Measurements from ENCODE around the gene MYBPC2. TPM values are rescaled to one million over a fixed set of nuclear protein-coding genes. Genes with fewer than 3 reads are reported as not detected.

The MYBPC2 gene
- total RNA-seq, 4 donors from 2014 or later, result 358 to 988 (median 442) TPM

GRCh38 chr19:50486823-50487515 is 54.3 kb downstream of the MYBPC2 start:
- ATAC-seq (peak in 1 of 2 donors; percentile 36), DNase-seq (peak in 1 of 2 donors; percentile 76)
- Histone ChIP-seq H3K36me3 (peaks cover 0 to 19% of the 10 kb centered on the region in 2 donors), H3K27me3 (no peaks in the 10 kb centered on the region), H3K9me3 (no peaks in the 10 kb centered on the region), H3K4me1 (peaks cover 10 to 13% of the 10 kb centered on the region in 2 donors), H3K4me3 (no peak overlapping the region), H3K27ac (peak overlapping the region in 3 of 4 donors; percentile 20 to 85 (median 28))
- in situ Hi-C loops (cut with MboI; ENCODE audit: low sequenced_read_pairs in 4 of 4) (no loop called here), intact Hi-C loops (cut with DNase I; ENCODE audit: low total_unique reads) (loop anchor here (10.0 kb wide), 1 partner anchor 282 kb away; the partner anchor contains the start of gene MYH14)
- TF ChIP-seq POLR2A (IDR thresholded peaks at IDR 0.05) (no peak), CTCF (IDR thresholded peaks at IDR 0.05 in 4 of 5, conservative IDR thresholded peaks at IDR 0.05 in 1 of 5) (peak; percentile 19 to 68 (median 60))

DNA sequence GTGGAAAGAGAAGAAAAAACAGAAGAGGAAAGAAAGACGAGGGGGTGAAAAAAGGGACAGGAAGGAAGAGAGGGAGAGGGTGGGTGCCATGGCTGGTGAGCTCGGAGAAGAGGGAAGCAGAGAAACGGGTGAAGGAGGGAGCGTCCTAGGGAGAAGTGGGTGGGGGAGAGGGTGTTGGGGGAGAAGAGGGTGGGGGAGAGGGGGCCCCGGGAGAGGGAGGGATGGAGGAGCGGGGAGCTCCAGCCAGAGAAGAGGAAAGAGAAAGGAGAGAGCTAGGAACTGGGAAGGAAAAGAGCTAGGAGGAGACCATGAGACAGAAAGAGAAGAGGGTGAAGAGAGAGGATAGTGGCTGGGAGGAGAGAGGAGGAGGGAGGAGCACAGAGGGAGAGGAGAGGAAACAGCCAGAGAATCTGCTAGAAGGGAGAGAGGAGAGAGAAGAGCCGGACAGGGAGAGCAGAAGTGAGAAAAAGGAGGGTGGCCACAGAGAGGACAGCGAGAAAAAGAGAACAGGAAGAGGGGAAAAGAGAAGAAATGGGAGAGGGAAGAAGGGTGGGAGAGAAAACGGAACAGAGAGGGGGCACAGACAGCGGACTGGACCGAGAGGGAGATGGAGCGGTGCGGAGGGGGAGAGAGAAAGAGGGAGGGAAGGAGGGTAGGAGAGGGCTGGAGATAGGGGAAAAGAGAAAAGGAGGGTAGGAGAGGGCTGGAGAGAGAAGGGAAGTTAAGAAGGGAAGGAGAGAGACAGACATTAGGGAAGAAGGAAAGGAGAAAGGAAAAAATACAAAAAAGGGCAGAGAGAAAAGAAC is 55.9 kb downstream of the MYBPC2 start:
- Histone ChIP-seq H3K9me3 (no peaks in the 10 kb centered on the region), H3K27ac (peak overlapping the region; percentile 69 to 97 (median 84)), H3K4me3 (no peak overlapping the region), H3K4me1 (peaks cover 10 to 13% of the 10 kb centered on the region in 2 donors), H3K27me3 (no peaks in the 10 kb centered on the region), H3K36me3 (peaks cover 0 to 13% of the 10 kb centered on the region in 2 donors)
- TF ChIP-seq POLR2A (IDR thresholded peaks at IDR 0.05) (no peak), CTCF (IDR thresholded peaks at IDR 0.05 in 4 of 5, conservative IDR thresholded peaks at IDR 0.05 in 1 of 5) (no peak)
- DNase-seq, result no peak
- intact Hi-C loops (cut with DNase I; ENCODE audit: low total_unique reads) (loop anchor here (10.0 kb wide), 1 partner anchor 284 kb away; the partner anchor contains the start of gene MYH14), in situ Hi-C loops (cut with MboI; ENCODE audit: low sequenced_read_pairs in 4 of 4) (no loop called here)
- ATAC-seq, result no peak

GRCh38 chr19:50489461-50490011 is 56.8 kb downstream of the MYBPC2 start:
- Histone ChIP-seq H3K27me3 (no peaks in the 10 kb centered on the region), H3K36me3 (peaks cover 0 to 13% of the 10 kb centered on the region in 2 donors), H3K27ac (peak overlapping the region; percentile 69 to 97 (median 84)), H3K4me3 (no peak overlapping the region), H3K4me1 (peaks cover 10 to 13% of the 10 kb centered on the region in 2 donors), H3K9me3 (no peaks in the 10 kb centered on the region)
- TF ChIP-seq CTCF (IDR thresholded peaks at IDR 0.05 in 4 of 5, conservative IDR thresholded peaks at IDR 0.05 in 1 of 5) (no peak), POLR2A (IDR thresholded peaks at IDR 0.05) (no peak)
- no peak for DNase-seq
- intact Hi-C loops (cut with DNase I; ENCODE audit: low total_unique reads) (loop anchor here (5.0 to 10.0 kb wide), 2 partner anchors 285 to 612 kb away; partner anchors contain the start of genes AKT1S1, MYH14 and TBC1D17), in situ Hi-C loops (cut with MboI; ENCODE audit: low sequenced_read_pairs in 4 of 4) (no loop called here)
- peak in 1 of 2 donors; percentile 6 for ATAC-seq

GRCh38 chr19:50490411-50490811 is 57.7 kb downstream of the MYBPC2 start:
- no peak for ATAC-seq
- Histone ChIP-seq H3K9me3 (no peaks in the 10 kb centered on the region), H3K27ac (peak overlapping the region; percentile 69 to 97 (median 84)), H3K4me1 (peaks cover 10 to 13% of the 10 kb centered on the region in 2 donors), H3K27me3 (no peaks in the 10 kb centered on the region), H3K4me3 (no peak overlapping the region), H3K36me3 (peaks cover 0 to 13% of the 10 kb centered on the region in 2 donors)
- in situ Hi-C loops (cut with MboI; ENCODE audit: low sequenced_read_pairs in 4 of 4), result no loop called here
- intact Hi-C loops (cut with DNase I; ENCODE audit: low total_unique reads), result loop anchor here (5.0 kb wide), 1 partner anchor 613 kb away; the partner anchor contains the start of genes AKT1S1 and TBC1D17
- DNase-seq, result no peak
- TF ChIP-seq POLR2A (IDR thresholded peaks at IDR 0.05) (no peak), CTCF (IDR thresholded peaks at IDR 0.05 in 4 of 5, conservative IDR thresholded peaks at IDR 0.05 in 1 of 5) (no peak)
